Measurements from ENCODE around the gene PKMYT1. TPM values are rescaled to one million over a fixed set of nuclear protein-coding genes. Genes with fewer than 3 reads are reported as not detected.

The PKMYT1 gene
- total RNA-seq, 1 donor from 2014 or later: not detected

DNA sequence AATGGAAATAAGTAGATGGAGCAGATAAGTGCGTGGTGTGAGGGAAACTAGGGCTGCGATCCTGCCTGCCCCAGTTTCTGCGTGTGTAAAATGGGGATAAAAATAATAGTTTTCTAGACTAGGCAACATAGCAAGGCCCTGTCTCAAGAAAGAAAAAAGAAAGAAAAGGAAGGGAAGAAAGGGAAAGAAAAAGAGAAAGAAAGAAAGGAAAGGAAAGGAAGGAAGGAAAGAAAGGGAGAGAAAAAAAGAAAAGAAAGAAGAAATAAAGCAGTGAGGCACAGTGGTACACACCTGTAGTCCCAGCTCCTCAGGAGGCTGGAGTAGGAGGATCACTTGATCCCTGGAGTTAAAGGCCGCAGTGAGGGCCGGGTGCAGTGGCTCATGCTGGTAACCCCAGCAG is 2.2 kb upstream of the PKMYT1 start:
- H3K4me3 ChIP-seq: no peak overlapping the region
- intact Hi-C loops (cut with DNase I): loop anchor here (5.0 kb wide), 1 partner anchor 70 kb away; the partner anchor contains the start of gene FLYWCH1
- H3K27ac ChIP-seq: no peak overlapping the region
- H3K4me1 ChIP-seq: peaks cover 10 to 15% of the 10 kb centered on the region in 2 donors
- no peaks in the 10 kb centered on the region for H3K9me3 ChIP-seq
- H3K27me3 ChIP-seq: no peaks in the 10 kb centered on the region
- TF ChIP-seq, protein P1, sequence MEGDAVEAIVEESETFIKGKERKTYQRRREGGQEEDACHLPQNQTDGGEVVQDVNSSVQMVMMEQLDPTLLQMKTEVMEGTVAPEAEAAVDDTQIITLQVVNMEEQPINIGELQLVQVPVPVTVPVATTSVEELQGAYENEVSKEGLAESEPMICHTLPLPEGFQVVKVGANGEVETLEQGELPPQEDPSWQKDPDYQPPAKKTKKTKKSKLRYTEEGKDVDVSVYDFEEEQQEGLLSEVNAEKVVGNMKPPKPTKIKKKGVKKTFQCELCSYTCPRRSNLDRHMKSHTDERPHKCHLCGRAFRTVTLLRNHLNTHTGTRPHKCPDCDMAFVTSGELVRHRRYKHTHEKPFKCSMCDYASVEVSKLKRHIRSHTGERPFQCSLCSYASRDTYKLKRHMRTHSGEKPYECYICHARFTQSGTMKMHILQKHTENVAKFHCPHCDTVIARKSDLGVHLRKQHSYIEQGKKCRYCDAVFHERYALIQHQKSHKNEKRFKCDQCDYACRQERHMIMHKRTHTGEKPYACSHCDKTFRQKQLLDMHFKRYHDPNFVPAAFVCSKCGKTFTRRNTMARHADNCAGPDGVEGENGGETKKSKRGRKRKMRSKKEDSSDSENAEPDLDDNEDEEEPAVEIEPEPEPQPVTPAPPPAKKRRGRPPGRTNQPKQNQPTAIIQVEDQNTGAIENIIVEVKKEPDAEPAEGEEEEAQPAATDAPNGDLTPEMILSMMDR (IDR thresholded peaks at IDR 0.05): no peak
- H3K36me3 ChIP-seq: no peaks in the 10 kb centered on the region
- DNase-seq (ENCODE audit: low spot score in 2 of 2): no peak

DNA sequence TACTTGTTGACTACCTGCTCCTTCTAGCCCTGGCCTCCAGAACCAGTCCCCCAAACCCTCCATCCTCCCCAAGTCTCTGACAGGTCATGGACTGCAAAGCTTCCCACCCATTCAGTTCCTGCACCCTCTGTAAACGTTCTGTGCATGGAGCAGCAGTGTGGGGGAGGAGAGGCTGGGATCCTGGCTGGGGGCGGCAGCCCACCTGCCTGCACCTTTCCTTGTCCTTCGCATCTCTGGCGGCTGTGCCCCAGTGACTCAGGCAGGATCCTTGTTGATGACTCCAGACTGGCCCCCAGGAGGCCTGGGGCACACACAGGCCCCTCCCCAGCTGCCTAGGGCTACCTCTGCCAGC is 1.6 kb upstream of the PKMYT1 start:
- no peak overlapping the region for H3K27ac ChIP-seq
- H3K4me1 ChIP-seq: peaks cover 10 to 15% of the 10 kb centered on the region in 2 donors
- TF ChIP-seq, protein P1 (IDR thresholded peaks at IDR 0.05): no peak
- no peaks in the 10 kb centered on the region for H3K36me3 ChIP-seq
- no peaks in the 10 kb centered on the region for H3K27me3 ChIP-seq
- DNase-seq (ENCODE audit: low spot score in 2 of 2): no peak
- H3K9me3 ChIP-seq: no peaks in the 10 kb centered on the region
- intact Hi-C loops (cut with DNase I): loop anchor here (5.0 kb wide), 1 partner anchor 70 kb away; the partner anchor contains the start of gene FLYWCH1
- no peak overlapping the region for H3K4me3 ChIP-seq

DNA sequence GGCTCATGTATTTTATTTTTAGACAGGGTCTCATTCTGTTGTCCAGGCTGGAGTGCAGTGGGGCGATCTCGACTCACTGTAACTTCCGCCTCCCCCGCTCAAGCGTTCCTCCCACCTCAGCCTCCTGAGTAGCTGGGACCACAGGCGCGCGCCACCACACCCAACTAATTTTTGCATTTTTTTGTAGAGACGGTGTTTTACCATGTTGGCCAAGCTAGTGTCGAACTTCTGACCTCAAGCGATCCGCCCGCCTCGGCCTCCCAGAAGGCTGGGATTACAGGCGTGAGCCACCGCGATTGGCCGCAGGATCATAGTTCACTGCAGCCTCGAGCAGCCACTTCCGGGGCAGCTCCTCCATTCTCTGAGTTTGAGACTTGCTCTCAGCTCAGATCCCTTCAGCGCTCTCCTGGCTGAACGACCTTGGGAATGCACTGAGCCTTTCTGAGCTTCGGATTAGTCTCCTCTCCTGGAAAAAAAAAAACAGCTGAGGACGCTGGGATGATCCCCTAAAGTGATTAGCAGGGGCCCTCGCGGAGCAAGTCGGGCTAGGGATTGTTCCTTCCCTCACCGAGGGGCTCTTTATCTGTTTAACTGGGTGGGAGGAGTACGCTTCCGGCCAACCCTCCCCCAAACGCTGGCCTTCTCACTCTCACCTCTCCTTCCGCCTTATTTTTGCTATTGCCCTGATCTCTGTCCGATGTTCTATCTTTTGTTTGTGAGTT is 1.1 kb upstream of the PKMYT1 start:
- Histone ChIP-seq H3K4me1 (peaks cover 10 to 15% of the 10 kb centered on the region in 2 donors), H3K9me3 (no peaks in the 10 kb centered on the region), H3K4me3 (peak overlapping the region; percentile 69 to 91), H3K27ac (no peak overlapping the region), H3K27me3 (no peaks in the 10 kb centered on the region), H3K36me3 (no peaks in the 10 kb centered on the region)
- no peak for DNase-seq (ENCODE audit: low spot score in 2 of 2)
- TF ChIP-seq, protein P1 (IDR thresholded peaks at IDR 0.05): no peak
- intact Hi-C loops (cut with DNase I): loop anchor here (5.0 kb wide), 1 partner anchor 69 kb away; the partner anchor contains the start of gene FLYWCH1

DNA sequence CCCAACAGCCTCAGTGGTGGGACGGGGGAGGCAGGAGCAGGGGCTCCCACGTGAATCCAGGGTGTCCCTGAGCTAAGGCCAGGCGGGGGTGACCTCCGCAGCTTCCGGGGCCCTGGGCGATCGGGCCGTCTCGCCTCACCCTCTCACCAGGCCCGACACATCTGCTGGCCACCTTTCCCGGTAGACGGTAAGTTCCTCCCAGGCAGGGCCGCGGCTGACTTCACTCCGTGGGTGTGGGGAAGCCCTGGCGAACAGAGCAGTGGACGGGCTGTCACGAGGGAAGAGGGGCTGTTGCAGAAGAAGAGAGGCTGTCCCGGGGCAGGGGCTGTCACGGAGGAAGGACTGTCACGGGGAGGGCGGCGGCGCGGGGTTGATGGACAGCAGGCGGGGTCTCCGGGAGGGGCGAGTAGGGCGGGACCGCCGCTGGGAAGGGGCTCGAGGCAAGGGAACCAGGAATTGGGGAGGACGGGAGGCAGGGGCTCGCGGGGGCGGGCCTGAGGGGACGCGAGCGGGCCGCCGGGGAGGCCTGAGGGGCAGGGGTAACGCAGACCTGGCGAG is 498 bp downstream of the PKMYT1 start:
- H3K4me3 ChIP-seq: peak overlapping the region; percentile 69 to 91
- H3K4me1 ChIP-seq: peaks cover 7 to 12% of the 10 kb centered on the region in 2 donors
- no peaks in the 10 kb centered on the region for H3K9me3 ChIP-seq
- H3K27me3 ChIP-seq: no peaks in the 10 kb centered on the region
- DNase-seq (ENCODE audit: low spot score in 2 of 2): no peak
- TF ChIP-seq, protein P1 (IDR thresholded peaks at IDR 0.05): no peak
- no peaks in the 10 kb centered on the region for H3K36me3 ChIP-seq
- intact Hi-C loops (cut with DNase I): loop anchor here (1.0 to 5.0 kb wide), 2 partner anchors 41 to 67 kb away; partner anchors contain the start of genes FLYWCH1 and TNFRSF12A
- H3K27ac ChIP-seq: no peak overlapping the region

DNA sequence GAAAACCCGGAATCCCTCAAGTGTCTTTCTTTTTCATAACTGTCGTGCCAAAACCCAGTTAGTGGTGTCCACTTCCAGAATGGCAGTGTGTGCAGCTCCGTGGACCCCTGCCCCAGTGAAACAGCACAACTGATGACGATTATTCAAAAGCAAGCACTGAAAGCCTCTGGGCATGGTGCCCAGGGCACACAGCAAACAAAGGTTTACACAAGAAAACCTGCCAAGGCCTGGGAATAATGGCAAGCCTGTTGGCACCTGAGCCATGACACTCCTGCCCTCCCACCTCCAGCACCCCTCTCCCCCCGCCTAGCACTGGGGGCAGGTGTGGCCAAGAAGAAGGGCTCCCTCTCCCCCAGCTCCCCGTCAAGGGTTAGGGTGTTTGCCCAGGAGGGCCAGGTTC is 2.8 kb downstream of the PKMYT1 start:
- TF ChIP-seq, protein P1 (IDR thresholded peaks at IDR 0.05): no peak
- peaks cover 5 to 12% of the 10 kb centered on the region in 2 donors for H3K4me1 ChIP-seq
- intact Hi-C loops (cut with DNase I): no loop called here
- no peak for DNase-seq (ENCODE audit: low spot score in 2 of 2)
- no peaks in the 10 kb centered on the region for H3K9me3 ChIP-seq
- no peaks in the 10 kb centered on the region for H3K27me3 ChIP-seq
- H3K36me3 ChIP-seq: no peaks in the 10 kb centered on the region
- no peak overlapping the region for H3K4me3 ChIP-seq
- no peak overlapping the region for H3K27ac ChIP-seq
